ENCODE measurements around the gene ANKRD60. TPM values are rescaled to one million over a fixed set of nuclear protein-coding genes. Genes with fewer than 3 reads are reported as not detected.

Gene ANKRD60
- total RNA-seq, 2 donors from 2014 or later = not detected

DNA sequence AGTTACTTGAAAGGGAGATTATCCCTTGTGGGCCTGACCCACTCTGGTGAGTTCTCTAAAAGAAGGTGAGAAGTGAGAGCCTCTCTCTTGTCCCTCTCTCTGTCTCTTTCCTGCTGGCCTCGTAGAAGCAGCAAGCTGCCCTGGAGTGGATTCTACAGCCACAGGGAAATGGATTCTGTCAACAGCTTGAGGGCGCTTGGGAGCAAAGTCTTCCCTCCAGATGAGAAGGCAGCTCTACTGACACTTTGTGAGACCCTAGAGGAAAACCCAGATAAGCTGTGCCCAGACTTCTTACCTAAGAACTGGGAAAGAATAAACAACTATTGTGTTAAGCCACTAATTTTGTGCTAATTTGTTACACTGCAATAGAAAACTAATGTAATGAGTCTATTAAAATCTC, 39.9 kb downstream of the ANKRD60 start:
- Histone ChIP-seq H3K4me1 (ENCODE audit: control insufficient read depth in 1 of 2, low read depth in 2 of 2) (no peaks in the 10 kb centered on the region), H3K9me3 (peaks cover 6% of the 10 kb centered on the region), H3K27me3 (replicated peaks; ENCODE audit: insufficient read depth) (no peaks in the 10 kb centered on the region), H3K27ac (no peak overlapping the region), H3K36me3 (no peaks in the 10 kb centered on the region), H3K4me3 (no peak overlapping the region)
- DNase-seq (ENCODE audit: low spot score) (no peak), ATAC-seq (ENCODE audit: insufficient number of reproducible peaks, low FRiP score, low read depth) (no peak)
- TF ChIP-seq, protein P1, sequence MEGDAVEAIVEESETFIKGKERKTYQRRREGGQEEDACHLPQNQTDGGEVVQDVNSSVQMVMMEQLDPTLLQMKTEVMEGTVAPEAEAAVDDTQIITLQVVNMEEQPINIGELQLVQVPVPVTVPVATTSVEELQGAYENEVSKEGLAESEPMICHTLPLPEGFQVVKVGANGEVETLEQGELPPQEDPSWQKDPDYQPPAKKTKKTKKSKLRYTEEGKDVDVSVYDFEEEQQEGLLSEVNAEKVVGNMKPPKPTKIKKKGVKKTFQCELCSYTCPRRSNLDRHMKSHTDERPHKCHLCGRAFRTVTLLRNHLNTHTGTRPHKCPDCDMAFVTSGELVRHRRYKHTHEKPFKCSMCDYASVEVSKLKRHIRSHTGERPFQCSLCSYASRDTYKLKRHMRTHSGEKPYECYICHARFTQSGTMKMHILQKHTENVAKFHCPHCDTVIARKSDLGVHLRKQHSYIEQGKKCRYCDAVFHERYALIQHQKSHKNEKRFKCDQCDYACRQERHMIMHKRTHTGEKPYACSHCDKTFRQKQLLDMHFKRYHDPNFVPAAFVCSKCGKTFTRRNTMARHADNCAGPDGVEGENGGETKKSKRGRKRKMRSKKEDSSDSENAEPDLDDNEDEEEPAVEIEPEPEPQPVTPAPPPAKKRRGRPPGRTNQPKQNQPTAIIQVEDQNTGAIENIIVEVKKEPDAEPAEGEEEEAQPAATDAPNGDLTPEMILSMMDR (IDR thresholded peaks at IDR 0.05) = no peak

DNA sequence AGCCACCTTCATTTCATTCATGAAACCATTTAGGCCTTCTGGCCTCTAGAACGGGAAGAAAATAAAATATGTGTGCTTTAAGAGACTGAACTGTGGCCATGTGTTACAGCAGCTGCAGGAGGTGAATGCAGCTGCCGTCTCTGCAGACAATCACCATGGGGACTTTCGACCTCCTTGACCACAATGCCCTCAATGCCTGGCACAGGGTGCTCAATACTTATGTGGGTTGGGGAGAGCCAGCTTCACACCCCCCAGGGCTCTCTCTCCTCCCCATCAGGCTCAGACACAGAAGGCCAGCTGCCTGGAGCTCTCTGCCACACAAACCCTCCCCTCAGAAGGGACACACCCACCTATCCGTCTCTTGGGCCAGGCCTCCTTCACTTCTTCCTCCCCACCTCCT, 43.5 kb downstream of the ANKRD60 start:
- DNase-seq (ENCODE audit: low spot score) = no peak
- Histone ChIP-seq H3K27me3 (replicated peaks; ENCODE audit: insufficient read depth) (no peaks in the 10 kb centered on the region), H3K9me3 (peaks cover 6% of the 10 kb centered on the region), H3K36me3 (no peaks in the 10 kb centered on the region), H3K4me1 (ENCODE audit: control insufficient read depth in 1 of 2, low read depth in 2 of 2) (peaks cover 0 to 3% of the 10 kb centered on the region in 2 donors), H3K4me3 (no peak overlapping the region), H3K27ac (no peak overlapping the region)
- ATAC-seq (ENCODE audit: insufficient number of reproducible peaks, low FRiP score, low read depth) = no peak
- TF ChIP-seq, protein P1 (IDR thresholded peaks at IDR 0.05) = no peak

DNA sequence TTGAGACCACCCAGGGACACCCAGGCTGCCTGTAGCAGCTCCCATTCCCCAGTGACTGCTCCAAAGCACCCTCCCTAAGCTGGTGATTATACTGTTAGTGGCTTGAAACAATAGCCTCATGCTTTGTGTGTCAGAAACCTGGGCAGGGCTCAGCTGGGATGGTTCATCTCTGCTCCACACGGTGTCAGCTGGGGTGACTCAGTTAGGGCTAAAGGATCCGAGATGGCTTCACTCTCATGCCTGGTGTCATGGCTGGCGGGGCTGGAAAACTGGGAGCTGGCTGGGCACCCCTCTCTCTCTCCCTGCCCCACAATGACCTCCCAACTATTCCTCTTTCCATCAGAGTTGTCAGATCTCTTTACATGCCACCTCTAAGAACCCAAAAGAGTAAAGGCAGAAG, 44.4 kb downstream of the ANKRD60 start:
- H3K27me3 ChIP-seq (replicated peaks; ENCODE audit: insufficient read depth) = no peaks in the 10 kb centered on the region
- ATAC-seq (ENCODE audit: insufficient number of reproducible peaks, low FRiP score, low read depth) (no peak), DNase-seq (ENCODE audit: low spot score) (no peak)
- H3K4me3 ChIP-seq = no peak overlapping the region
- no peaks in the 10 kb centered on the region for H3K36me3 ChIP-seq
- H3K9me3 ChIP-seq = peaks cover 6% of the 10 kb centered on the region
- TF ChIP-seq, protein P1 (IDR thresholded peaks at IDR 0.05) = no peak
- H3K4me1 ChIP-seq (ENCODE audit: control insufficient read depth in 1 of 2, low read depth in 2 of 2) = peaks cover 3 to 12% of the 10 kb centered on the region in 2 donors
- H3K27ac ChIP-seq = no peak overlapping the region

DNA sequence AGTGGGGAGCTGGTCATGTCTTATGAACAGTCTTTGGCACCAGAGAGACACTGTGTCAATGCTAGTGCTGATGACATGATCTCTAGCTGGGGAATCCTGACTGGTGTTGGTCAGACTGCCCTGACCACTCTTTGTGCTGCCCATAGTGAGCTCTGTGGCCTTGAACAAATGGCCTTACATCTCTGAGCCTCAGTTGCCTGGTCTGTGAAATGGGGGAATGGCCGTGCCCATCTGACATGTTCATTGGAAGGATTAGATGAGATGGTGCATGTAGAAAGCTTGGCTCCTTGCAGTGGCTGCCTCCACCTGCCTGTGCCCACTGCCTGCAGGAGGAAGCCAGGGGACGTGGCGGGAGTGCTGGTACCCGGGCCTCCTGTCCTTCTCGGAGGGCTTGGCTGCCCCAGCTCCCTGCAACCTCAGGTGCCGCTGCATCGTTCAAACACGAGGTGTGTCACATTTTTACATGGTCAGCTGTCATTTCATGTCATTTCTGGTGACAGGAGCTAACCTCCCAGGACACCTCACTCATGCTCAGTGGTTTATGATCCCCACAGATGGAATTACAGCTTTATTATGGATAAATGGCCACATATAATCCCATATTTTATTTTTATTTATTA, 45.8 kb downstream of the ANKRD60 start:
- TF ChIP-seq, protein P1 (IDR thresholded peaks at IDR 0.05) = no peak
- Histone ChIP-seq H3K4me3 (no peak overlapping the region), H3K27ac (no peak overlapping the region), H3K9me3 (peaks cover 6% of the 10 kb centered on the region), H3K4me1 (ENCODE audit: control insufficient read depth in 1 of 2, low read depth in 2 of 2) (peaks cover 3 to 20% of the 10 kb centered on the region in 2 donors), H3K36me3 (no peaks in the 10 kb centered on the region), H3K27me3 (replicated peaks; ENCODE audit: insufficient read depth) (no peaks in the 10 kb centered on the region)
- no peak for ATAC-seq (ENCODE audit: insufficient number of reproducible peaks, low FRiP score, low read depth)
- DNase-seq (ENCODE audit: low spot score) = no peak

DNA sequence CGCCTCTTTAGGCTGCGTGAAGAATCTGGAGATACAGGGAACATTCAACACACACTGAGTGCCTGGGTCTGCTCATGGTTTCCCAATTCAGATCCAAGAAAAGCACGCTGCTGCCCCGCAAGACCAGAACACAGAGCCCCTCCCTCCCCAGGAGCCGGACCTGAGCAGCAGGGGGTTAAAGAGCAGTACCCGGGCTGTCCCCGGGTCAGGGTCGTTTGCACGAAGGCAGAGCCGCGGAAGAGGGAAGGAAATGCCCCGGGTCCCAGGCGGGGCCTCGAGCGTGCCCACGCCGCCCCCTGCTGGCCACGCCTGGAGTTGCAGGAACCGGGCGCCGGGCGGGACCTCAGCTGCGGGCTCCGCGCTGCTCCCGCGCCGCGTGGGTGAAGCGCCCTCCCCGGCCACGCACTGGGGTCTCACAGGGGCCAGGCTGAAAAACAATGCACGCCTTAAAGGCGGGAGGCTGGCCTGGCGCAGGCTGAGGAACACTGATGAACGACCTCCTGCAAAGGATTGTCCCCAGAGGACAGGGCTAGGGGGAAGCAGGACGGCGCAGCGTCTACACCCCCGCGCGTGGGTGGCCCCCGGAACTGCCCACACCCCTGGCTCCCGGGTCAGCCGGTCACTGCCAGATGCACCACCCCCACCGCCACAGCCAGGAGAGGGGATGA, 48.9 kb downstream of the ANKRD60 start:
- peak overlapping the region in 1 of 2 donors; percentile 24 for H3K27ac ChIP-seq
- H3K27me3 ChIP-seq (replicated peaks; ENCODE audit: insufficient read depth) = no peaks in the 10 kb centered on the region
- peak overlapping the region; percentile 64 for H3K4me3 ChIP-seq
- peaks cover 7 to 45% of the 10 kb centered on the region in 2 donors for H3K4me1 ChIP-seq (ENCODE audit: control insufficient read depth in 1 of 2, low read depth in 2 of 2)
- TF ChIP-seq, protein P1 (IDR thresholded peaks at IDR 0.05) = peak; percentile 99
- H3K9me3 ChIP-seq = peaks cover 6% of the 10 kb centered on the region
- ATAC-seq (ENCODE audit: insufficient number of reproducible peaks, low FRiP score, low read depth) (peak; percentile 38), DNase-seq (ENCODE audit: low spot score) (no peak)
- no peaks in the 10 kb centered on the region for H3K36me3 ChIP-seq

All from thoracic aorta (tissue), 2 donors.